CD1c-positive myeloid dendritic cell (primary cell): ENCODE measurements around the gene FBP1.

Experiments used
- DNase-seq: peaks from one replicate; pipeline ENCODE4 v3.0.0-alpha.2; 2016; ENCODE audit errors: extremely low spot score

The FBP1 gene

GRCh38 chr9:94639061-94639998, at the start of gene FBP1:
FBP1 (minus strand) TSS chr9:94639518; CDS start chr9:94639310, 208 bp downstream.
- DNase-seq: peak; percentile 93

GRCh38 chr9:94687451-94687850, 48.1 kb upstream of the FBP1 start:
- no peak for DNase-seq

- DNase-seq: peak; percentile 2
Measured at GRCh38 chr9:94685359-94685758, 46.0 kb upstream of the FBP1 start.

GRCh38 chr9:94681508-94681907, 42.2 kb upstream of the FBP1 start:
- DNase-seq: peak; percentile 68

- no peak for DNase-seq
Measured at GRCh38 chr9:94680621-94681020, 41.3 kb upstream of the FBP1 start.

- no peak for DNase-seq
Measured at GRCh38 chr9:94680020-94680419, 40.7 kb upstream of the FBP1 start.

GRCh38 chr9:94679587-94679986, 40.3 kb upstream of the FBP1 start:
- no peak for DNase-seq

GRCh38 chr9:94677929-94678328, 38.6 kb upstream of the FBP1 start:
- DNase-seq: no peak

- DNase-seq: no peak
Measured at GRCh38 chr9:94676446-94677131, 37.3 kb upstream of the FBP1 start.

- no peak for DNase-seq
Measured at GRCh38 chr9:94675008-94675881, 35.9 kb upstream of the FBP1 start.

GRCh38 chr9:94672811-94673487, 33.6 kb upstream of the FBP1 start:
- DNase-seq: no peak

- peak; percentile 69 for DNase-seq
Measured at GRCh38 chr9:94668928-94669729, 29.8 kb upstream of the FBP1 start.

- DNase-seq: no peak
Measured at GRCh38 chr9:94668418-94668927, 29.2 kb upstream of the FBP1 start.

GRCh38 chr9:94666364-94667099, 27.2 kb upstream of the FBP1 start:
- no peak for DNase-seq

- no peak for DNase-seq
Measured at GRCh38 chr9:94665613-94666012, 26.3 kb upstream of the FBP1 start.

- peak; percentile 49 for DNase-seq
Measured at GRCh38 chr9:94664801-94665200, 25.5 kb upstream of the FBP1 start.

GRCh38 chr9:94663640-94664039, 24.3 kb upstream of the FBP1 start:
- no peak for DNase-seq

- DNase-seq: no peak
Measured at GRCh38 chr9:94663140-94663539, 23.8 kb upstream of the FBP1 start.

- DNase-seq: no peak
Measured at GRCh38 chr9:94657021-94657725, 17.9 kb upstream of the FBP1 start.
